B cell (primary cell): ENCODE results near the gene BRICD5. TPM values are rescaled to one million over a fixed set of nuclear protein-coding genes. Genes with fewer than 3 reads are reported as not detected.

Experiments used
- ATAC-seq: fragments of 200-7000 bp; cut with Tn5 transposase; one replicate; pipeline ENCODE4 v1.10.0; 2021; ENCODE audit warnings: low read depth, mild to moderate bottlenecking, moderate number of reproducible peaks, moderate library complexity
- CTCF ChIA-PET: fragments of 350-600 bp; sonication (Branson Sonifier 250); formaldehyde crosslinking; loops from one replicate; lab custom pipeline; 2021; ENCODE audit warnings: antibody characterized with exemption, inconsistent platforms; lab: Charles Lee
- POLR2A ChIA-PET: fragments of 350-600 bp; sonication (Branson Sonifier 250); formaldehyde crosslinking; loops from one replicate; lab custom pipeline; 2021; ENCODE audit warnings: antibody characterized with exemption; lab: Charles Lee
- DNase-seq: peaks from one replicate; pipeline ENCODE4 v3.0.0; 2013
- H2AFZ ChIP-seq: 2 replicates; pipeline ENCODE4 v1.6.1; 2012; ENCODE audit warnings: mild to moderate bottlenecking, low read depth, low read length; ENCODE audit not compliant: insufficient read depth, poor library complexity, severe bottlenecking
- H3K27ac ChIP-seq, 2 donors: 1 replicate in 1 of 2; 2 replicates in 1 of 2; pipeline ENCODE4 v1.5.1; 2012 to 2013; ENCODE audit warnings: low read length in 2 of 2, mild to moderate bottlenecking in 2 of 2, moderate library complexity in 1 of 2
- H3K27me3 ChIP-seq, 4 experiments: fragments of 200-600 bp in 1 of 4; sonication (generic) in 1 of 4; replicated peaks in 1 of 4; 1 replicate in 2 of 4; 2 replicates in 2 of 4; pipeline versions ENCODE4 v1.6.1 to v1.7.0; 2013 to 2016; ENCODE audit warnings: low read length in 3 of 4, mild to moderate bottlenecking in 2 of 4, mixed read lengths in 1 of 4, moderate library complexity in 1 of 4; ENCODE audit not compliant: insufficient read depth in 4 of 4, control insufficient read depth in 3 of 4; ENCODE audit errors: control extremely low read depth in 1 of 4
- H3K36me3 ChIP-seq, 2 experiments: replicated peaks in 1 of 2; 1 replicate in 1 of 2; 2 replicates in 1 of 2; pipeline versions ENCODE4 v1.6.1 to v1.7.1; 2013; ENCODE audit warnings: low read length in 1 of 2; ENCODE audit not compliant: insufficient read depth in 2 of 2, control insufficient read depth in 1 of 2; ENCODE audit errors: control extremely low read depth in 1 of 2, extremely low read depth in 1 of 2
- H3K4me1 ChIP-seq, 2 donors: fragments of 200-600 bp in 1 of 2; sonication (generic) in 1 of 2; 1 replicate in 1 of 2; 2 replicates in 1 of 2; pipeline versions ENCODE4 v1.5.1 to v1.6.1; 2013 to 2017; ENCODE audit warnings: low read length in 2 of 2; ENCODE audit not compliant: control insufficient read depth in 2 of 2, insufficient read depth in 2 of 2
- H3K4me2 ChIP-seq: replicated peaks from 2 replicates; pipeline ENCODE3; 2012; ENCODE audit warnings: mild to moderate bottlenecking, low read depth, low read length; ENCODE audit not compliant: poor library complexity, severe bottlenecking
- H3K4me3 ChIP-seq, 5 experiments: fragments of 200-600 bp in 1 of 5; sonication (generic) in 1 of 5; 1 replicate in 3 of 5; 2 replicates in 2 of 5; pipeline versions ENCODE4 v1.5.1 to v1.7.0; 2011 to 2016; ENCODE audit warnings: low read length in 4 of 5, mild to moderate bottlenecking in 4 of 5, low read depth in 2 of 5, control low read depth in 1 of 5, moderate library complexity in 1 of 5; ENCODE audit not compliant: insufficient read depth in 1 of 5; ENCODE audit errors: control extremely low read depth in 1 of 5, extremely low read depth in 1 of 5
- H3K79me2 ChIP-seq: fragments of 200-600 bp; sonication (generic); one replicate; pipeline ENCODE4 v1.6.0; 2016; ENCODE audit warnings: low read length; ENCODE audit not compliant: control insufficient read depth, insufficient read depth
- H3K9ac ChIP-seq: fragments of 200-600 bp; sonication (generic); 2 replicates; pipeline ENCODE4 v1.6.1; 2017; ENCODE audit warnings: mild to moderate bottlenecking, low read length, moderate library complexity
- H3K9me3 ChIP-seq, 3 donors: one replicate each; pipeline versions ENCODE4 v1.6.1 to v1.7.1; 2013; ENCODE audit warnings: low read length in 2 of 3; ENCODE audit not compliant: control insufficient read depth in 2 of 3, insufficient read depth in 1 of 3; ENCODE audit errors: control extremely low read depth in 1 of 3
- H4K20me1 ChIP-seq: 2 replicates; pipeline ENCODE4 v1.6.0; 2012; ENCODE audit warnings: mild to moderate bottlenecking, low read length; ENCODE audit not compliant: insufficient read depth, control insufficient read depth, poor library complexity, severe bottlenecking
- H3K27ac Mint-ChIP-seq: one replicate; pipeline ENCODE4 v1.8.0; 2021; ENCODE audit warnings: mixed read lengths
- H3K27me3 Mint-ChIP-seq: one replicate; pipeline ENCODE4 v1.8.0; 2021; ENCODE audit warnings: mixed read lengths
- H3K4me1 Mint-ChIP-seq: one replicate; pipeline ENCODE4 v1.8.0; 2021; ENCODE audit warnings: mixed read lengths
- H3K4me3 Mint-ChIP-seq: one replicate; pipeline ENCODE4 v1.8.0; 2021; ENCODE audit warnings: mixed read lengths
- H3K9me3 Mint-ChIP-seq: one replicate; pipeline ENCODE4 v1.8.0; 2022; ENCODE audit warnings: mixed read lengths; ENCODE audit not compliant: insufficient read depth
- CTCF ChIP-seq: fragments of 200-600 bp; IDR thresholded peaks from one replicate; pipeline ENCODE4 v1.8.0; 2022; ENCODE audit warnings: antibody characterized with exemption, mild to moderate bottlenecking
- EZH2 ChIP-seq: IDR thresholded peaks from 2 replicates; pipeline ENCODE4 v1.6.1; 2012; ENCODE audit warnings: borderline replicate concordance, low read depth, mild to moderate bottlenecking, moderate library complexity, low read length; ENCODE audit not compliant: insufficient read depth, poor library complexity, severe bottlenecking
- WGBS: methylation state at CpG from one replicate; pipeline ENCODE4 v1.1.5; 2013; ENCODE audit warnings: missing lambda C conversion rate; ENCODE audit not compliant: insufficient coverage; 5-methylcytosine and 5-hydroxymethylcytosine counted together
- intact Hi-C: fragments of 100-400 bp; cut with micrococcal nuclease; formaldehyde crosslinking; loops from one replicate; pipeline ENCODE4 v1.10.0; 2022
- polyA plus RNA-seq: library from polyadenylated mRNA; depleted of rRNA; stranded (reverse); fragments of >200 nt; gene quantifications from 2 replicates; pipeline ENCODE4 v1.2.3, GENCODE V29; 2012
- total RNA-seq, 2 donors: library from RNA; stranded (reverse); fragments of 120-200 nt in 1 of 2; gene quantifications; 1 replicate in 1 of 2; 2 replicates in 1 of 2; pipeline versions ENCODE4 v1.2.3 to v1.2.4, GENCODE V29; 2013 to 2022

The BRICD5 gene
- total and polyA plus RNA-seq, 2 donors (not counting 1 experiment from before 2014, with no cell fraction given) = 11.9 to 18.3 TPM

- Histone ChIP-seq H3K9ac (no peak overlapping the region), H2AFZ (no peak overlapping the region), H4K20me1 (no peaks in the 10 kb centered on the region), H3K36me3 (peaks cover 0 to 28% of the 10 kb centered on the region in 2 experiments), H3K4me3 (no peak overlapping the region), H3K27ac (no peak overlapping the region), H3K79me2 (peaks cover 8% of the 10 kb centered on the region), H3K4me2 (no peak overlapping the region), H3K27me3 (no peaks in the 10 kb centered on the region), H3K9me3 (no peaks in the 10 kb centered on the region), H3K4me1 (no peaks in the 10 kb centered on the region)
- ChIA-PET CTCF (no interaction called here), POLR2A (no interaction called here)
- H3K9me3 Mint-ChIP-seq = no peaks in the 10 kb centered on the region
- DNase-seq = no peak
- no peaks in the 10 kb centered on the region for H3K27me3 Mint-ChIP-seq
- H3K4me1 Mint-ChIP-seq = no peaks in the 10 kb centered on the region
- no peak for TF ChIP-seq EZH2
- no peak for TF ChIP-seq CTCF
- ATAC-seq = no peak
- intact Hi-C loops = no loop called here
- H3K27ac Mint-ChIP-seq = no peak overlapping the region
- 97% methylated on average over 21 of the region's 21 CpGs for WGBS
- no peak overlapping the region for H3K4me3 Mint-ChIP-seq
Measured at GRCh38 chr16:2174396-2175131, 36.1 kb downstream of the BRICD5 start.

GRCh38 chr16:2173916-2174315 lies 36.7 kb downstream of the BRICD5 start:
- CTCF ChIA-PET = no interaction called here
- no peak overlapping the region for H3K4me3 Mint-ChIP-seq
- WGBS = 99% methylated on average over 4 of the region's 4 CpGs

More at GRCh38 chr16:2173916-2174315, 36.7 kb downstream of the BRICD5 start:
- Mint-ChIP-seq H3K27me3 (no peaks in the 10 kb centered on the region), H3K27ac (no peak overlapping the region), H3K9me3 (no peaks in the 10 kb centered on the region), H3K4me1 (no peaks in the 10 kb centered on the region)
- Histone ChIP-seq H3K4me2 (no peak overlapping the region), H3K9ac (no peak overlapping the region), H3K4me3 (no peak overlapping the region), H3K27me3 (no peaks in the 10 kb centered on the region), H3K79me2 (peaks cover 13% of the 10 kb centered on the region), H3K4me1 (no peaks in the 10 kb centered on the region), H3K36me3 (peaks cover 0 to 32% of the 10 kb centered on the region in 2 experiments), H4K20me1 (no peaks in the 10 kb centered on the region), H3K27ac (no peak overlapping the region), H3K9me3 (no peaks in the 10 kb centered on the region), H2AFZ (no peak overlapping the region)
- intact Hi-C loops = no loop called here
- ATAC-seq (no peak), DNase-seq (no peak)
- no peak for TF ChIP-seq EZH2
- no peak for TF ChIP-seq CTCF
- POLR2A ChIA-PET = no interaction called here
